Ovary (tissue), 3 donors: ENCODE data around the gene SKI.

Experiments
- EP300 ChIP-seq: sonication (generic); formaldehyde crosslinking; IDR thresholded peaks from one replicate; pipeline ENCODE4 v1.6.1; 2017; ENCODE audit warnings: antibody characterized with exemption
- POLR2A ChIP-seq: fragments of 450-650 bp; IDR thresholded peaks from one replicate; pipeline ENCODE4 v1.6.1; 2017; ENCODE audit warnings: antibody characterized with exemption, mild to moderate bottlenecking, moderate library complexity
- TF ChIP-seq, protein P1 (sequence below), 3 donors: fragments of 450-650 bp in 2 of 3; fragments of 200-600 bp in 1 of 3; IDR thresholded peaks; one replicate each; pipeline versions ENCODE4 v1.5.1 to v1.8.0; 2016 to 2022; ENCODE audit warnings: antibody characterized with exemption in 3 of 3, mild to moderate bottlenecking in 1 of 3
- donor health status: DM: no; HTN: no; CAD: no.

- TF ChIP-seq, protein P1, sequence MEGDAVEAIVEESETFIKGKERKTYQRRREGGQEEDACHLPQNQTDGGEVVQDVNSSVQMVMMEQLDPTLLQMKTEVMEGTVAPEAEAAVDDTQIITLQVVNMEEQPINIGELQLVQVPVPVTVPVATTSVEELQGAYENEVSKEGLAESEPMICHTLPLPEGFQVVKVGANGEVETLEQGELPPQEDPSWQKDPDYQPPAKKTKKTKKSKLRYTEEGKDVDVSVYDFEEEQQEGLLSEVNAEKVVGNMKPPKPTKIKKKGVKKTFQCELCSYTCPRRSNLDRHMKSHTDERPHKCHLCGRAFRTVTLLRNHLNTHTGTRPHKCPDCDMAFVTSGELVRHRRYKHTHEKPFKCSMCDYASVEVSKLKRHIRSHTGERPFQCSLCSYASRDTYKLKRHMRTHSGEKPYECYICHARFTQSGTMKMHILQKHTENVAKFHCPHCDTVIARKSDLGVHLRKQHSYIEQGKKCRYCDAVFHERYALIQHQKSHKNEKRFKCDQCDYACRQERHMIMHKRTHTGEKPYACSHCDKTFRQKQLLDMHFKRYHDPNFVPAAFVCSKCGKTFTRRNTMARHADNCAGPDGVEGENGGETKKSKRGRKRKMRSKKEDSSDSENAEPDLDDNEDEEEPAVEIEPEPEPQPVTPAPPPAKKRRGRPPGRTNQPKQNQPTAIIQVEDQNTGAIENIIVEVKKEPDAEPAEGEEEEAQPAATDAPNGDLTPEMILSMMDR (IDR thresholded peaks at IDR 0.05): no peak
- TF ChIP-seq POLR2A (no peak), EP300 (no peak)
Measured at GRCh38 chr1:2255047-2255419, 26.9 kb downstream of the SKI start.
